SIG-M5 treated with dmso at 0.1 percent for 504 hours (cell line): Measurements from ENCODE around the gene PTPRN2.
"Not testable (repeated sequence)": the region's sequence is repeated elsewhere in the genome, so short reads cannot be mapped to it uniquely, and the experiment has no call there.

ENCODE experiments used
- DNase-seq: peaks from one replicate; lab custom pipeline; 2025; ENCODE audit not compliant: unreplicated experiment; lab: John Stamatoyannopoulos, UW

Gene PTPRN2

GRCh38 chr7:157739650-157740049 lies 848.0 kb downstream of the PTPRN2 start:
- DNase-seq: no peak

DNA sequence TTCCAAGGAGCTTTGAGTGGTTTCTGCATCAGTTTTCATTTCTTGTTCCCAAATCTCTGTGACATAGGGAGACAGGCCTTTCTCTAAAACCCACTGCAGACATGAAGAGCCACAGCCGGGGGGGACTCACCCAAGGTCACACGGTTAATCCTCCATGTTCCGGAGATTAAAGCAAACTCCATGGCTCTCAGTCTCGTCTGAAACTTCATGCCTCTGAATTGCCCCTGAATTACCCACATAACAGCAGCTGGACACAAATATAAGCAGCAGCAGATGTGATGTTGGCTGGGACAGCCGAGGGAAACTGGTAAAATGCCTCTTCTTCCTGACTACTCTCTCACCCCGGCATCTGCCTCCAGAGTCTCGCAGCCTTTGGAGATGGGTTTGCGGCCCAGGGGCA lies 848.6 kb downstream of the PTPRN2 start:
- DNase-seq: no peak

DNA sequence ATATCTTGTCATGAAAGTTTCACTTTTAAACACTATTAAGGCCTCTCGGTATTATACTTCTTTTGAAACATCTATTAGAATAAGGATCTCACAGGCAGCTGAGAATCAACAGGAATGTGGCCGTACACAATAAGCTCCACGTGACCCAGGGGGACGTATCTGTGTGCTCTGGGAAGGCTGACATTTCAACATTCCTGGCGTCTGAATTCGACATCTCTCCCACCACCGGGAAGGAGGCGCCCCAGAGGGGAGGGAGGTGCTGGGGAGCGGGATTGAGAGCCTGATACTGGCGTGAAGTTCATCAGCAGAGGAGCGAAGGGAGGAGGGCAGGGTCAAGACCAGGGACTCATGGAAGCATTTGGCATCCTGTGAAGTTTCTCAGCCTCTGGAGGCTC lies 849.6 kb downstream of the PTPRN2 start:
- no peak for DNase-seq

DNA sequence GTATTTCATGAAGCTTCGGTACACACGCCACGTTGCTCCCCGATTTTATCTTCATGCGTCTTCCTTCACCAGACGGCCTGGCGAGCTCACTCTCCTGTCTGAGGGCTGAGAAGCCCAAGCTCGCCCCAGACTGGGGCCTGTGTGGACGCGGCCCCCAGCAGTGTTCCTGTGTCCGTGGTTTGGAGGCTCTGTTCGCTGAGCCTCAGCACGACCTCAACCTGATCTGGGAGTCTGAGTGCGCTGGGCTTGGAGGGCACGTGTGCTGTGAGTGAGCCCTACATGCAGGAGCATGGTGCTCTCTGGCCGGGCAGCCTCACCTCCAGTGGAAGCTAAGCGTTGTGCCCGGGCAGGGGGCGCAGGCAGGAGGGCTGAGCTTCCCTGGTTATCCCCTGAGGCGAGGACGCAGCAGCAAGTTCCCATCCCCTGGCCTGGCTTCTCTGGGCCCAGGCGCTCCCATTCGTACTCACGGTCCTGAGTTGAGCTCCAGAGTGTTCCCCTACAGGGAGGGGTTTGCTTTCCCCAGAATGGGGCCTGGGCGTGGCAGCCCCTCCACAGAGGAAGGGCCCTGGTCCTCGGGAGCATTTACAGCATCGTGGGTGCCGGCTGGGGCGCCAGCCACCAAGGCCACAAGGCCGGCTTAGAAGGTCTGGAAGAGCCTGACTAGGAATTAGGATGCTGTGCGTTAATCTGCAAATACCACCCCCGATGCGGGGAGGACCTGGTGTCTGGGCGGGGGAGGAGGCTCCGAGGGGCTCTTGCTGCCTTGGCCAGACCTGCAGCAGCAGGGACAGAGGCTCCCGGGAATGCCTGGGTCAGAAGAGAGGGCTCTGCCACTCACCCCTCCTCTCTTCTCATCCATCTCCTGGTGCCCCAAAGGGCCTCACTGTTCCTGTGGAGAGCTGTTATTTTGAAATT lies 850.2 kb downstream of the PTPRN2 start:
- DNase-seq: no peak

GRCh38 chr7:157736341-157736740 lies 851.3 kb downstream of the PTPRN2 start:
- no peak for DNase-seq

GRCh38 chr7:157735826-157736225 lies 851.8 kb downstream of the PTPRN2 start:
- DNase-seq: no peak

DNA sequence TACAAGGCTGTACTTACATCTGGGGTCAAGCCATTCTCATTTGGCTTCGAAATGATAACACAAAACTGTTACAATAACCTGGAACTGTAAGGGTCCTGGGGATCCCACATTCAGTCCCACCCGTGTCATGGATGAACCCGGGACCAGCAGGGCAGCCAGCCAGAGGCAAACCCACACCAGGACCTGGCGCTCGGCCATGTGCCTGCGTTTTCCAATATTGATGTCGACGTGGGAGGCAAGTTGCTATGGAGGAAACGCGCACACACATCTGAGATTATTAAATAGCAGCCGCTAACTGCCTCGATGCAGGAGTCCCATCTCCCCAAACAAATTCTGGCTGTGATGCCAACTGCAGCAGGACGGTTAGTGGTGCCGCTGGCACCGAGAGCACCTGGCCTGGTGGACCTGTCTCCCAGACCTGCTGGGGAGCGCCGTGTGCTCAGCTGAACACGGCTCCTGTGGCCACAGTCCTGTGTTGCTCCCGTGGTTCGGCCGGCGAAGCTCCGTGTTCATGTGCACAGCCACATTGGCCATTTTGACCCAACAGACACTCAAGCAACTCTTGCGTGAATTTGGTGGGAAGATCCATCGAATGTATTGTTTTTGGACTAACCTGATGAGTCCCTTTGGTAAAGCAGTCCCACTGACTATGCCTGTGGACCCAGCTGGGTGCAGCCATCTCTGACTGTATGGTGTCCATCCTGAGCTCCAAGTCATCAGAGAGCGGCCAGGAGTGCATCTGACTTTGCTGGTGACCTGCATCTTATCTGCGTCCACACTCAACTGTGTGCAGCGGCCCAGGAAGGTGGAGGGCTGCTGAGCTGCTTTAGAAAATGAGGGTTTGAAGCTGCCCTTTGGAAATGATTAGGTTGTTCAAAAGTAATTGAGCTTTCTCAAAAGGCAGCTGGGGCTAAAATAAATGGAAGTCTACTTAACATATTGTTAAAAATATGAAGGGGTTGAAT lies 852.7 kb downstream of the PTPRN2 start:
- DNase-seq: no peak

GRCh38 chr7:157733760-157734395 lies 853.7 kb downstream of the PTPRN2 start:
- DNase-seq: not testable (repeated sequence)

DNA sequence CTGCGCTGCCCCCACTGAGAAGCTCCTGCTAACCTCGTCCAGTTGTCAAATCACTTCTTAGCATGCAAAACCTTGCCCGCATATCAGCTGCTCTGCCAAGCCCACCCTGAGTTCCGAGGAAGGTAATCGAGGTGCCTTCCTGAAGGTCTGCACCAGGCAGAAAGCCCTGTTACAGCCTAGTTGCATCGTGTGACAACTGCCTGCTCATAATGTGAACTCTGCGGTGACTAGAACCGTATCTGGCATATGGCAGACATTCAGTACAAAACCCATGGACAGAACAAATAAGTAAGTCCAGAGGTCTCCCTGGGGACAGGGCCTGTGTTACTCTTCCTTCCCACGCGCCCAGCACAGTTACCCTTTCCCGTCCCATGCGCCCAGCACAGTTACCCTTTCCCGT lies 856.5 kb downstream of the PTPRN2 start:
- no peak for DNase-seq

GRCh38 chr7:157730614-157731013 lies 857.0 kb downstream of the PTPRN2 start:
- no peak for DNase-seq

- DNase-seq: no peak
Observed at GRCh38 chr7:157729566-157729965, 858.1 kb downstream of the PTPRN2 start.

GRCh38 chr7:157727964-157728615 lies 859.5 kb downstream of the PTPRN2 start:
- no peak for DNase-seq

DNA sequence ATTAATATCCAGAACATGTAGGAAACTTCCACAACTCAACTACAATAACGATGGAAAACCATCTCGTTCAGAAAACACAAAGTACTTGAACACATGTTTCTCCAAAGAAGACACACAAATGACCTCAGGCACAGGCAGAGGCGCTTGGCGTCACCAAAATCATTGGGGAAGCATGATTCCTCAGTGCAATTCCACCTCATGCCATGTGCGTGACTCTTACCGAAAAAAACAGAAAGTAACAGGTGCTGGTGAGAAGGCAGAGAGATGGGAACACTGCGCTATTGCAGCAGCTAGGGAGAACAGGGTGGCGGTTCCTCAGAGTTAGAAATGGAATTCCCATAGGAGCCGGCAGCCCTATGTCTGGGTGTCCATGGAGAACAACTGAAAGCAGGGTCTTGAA lies 860.9 kb downstream of the PTPRN2 start:
- DNase-seq: no peak

GRCh38 chr7:157725312-157725711 lies 862.3 kb downstream of the PTPRN2 start:
- DNase-seq: not testable (repeated sequence)

GRCh38 chr7:157723205-157723604 lies 864.4 kb downstream of the PTPRN2 start:
- DNase-seq: no peak

DNA sequence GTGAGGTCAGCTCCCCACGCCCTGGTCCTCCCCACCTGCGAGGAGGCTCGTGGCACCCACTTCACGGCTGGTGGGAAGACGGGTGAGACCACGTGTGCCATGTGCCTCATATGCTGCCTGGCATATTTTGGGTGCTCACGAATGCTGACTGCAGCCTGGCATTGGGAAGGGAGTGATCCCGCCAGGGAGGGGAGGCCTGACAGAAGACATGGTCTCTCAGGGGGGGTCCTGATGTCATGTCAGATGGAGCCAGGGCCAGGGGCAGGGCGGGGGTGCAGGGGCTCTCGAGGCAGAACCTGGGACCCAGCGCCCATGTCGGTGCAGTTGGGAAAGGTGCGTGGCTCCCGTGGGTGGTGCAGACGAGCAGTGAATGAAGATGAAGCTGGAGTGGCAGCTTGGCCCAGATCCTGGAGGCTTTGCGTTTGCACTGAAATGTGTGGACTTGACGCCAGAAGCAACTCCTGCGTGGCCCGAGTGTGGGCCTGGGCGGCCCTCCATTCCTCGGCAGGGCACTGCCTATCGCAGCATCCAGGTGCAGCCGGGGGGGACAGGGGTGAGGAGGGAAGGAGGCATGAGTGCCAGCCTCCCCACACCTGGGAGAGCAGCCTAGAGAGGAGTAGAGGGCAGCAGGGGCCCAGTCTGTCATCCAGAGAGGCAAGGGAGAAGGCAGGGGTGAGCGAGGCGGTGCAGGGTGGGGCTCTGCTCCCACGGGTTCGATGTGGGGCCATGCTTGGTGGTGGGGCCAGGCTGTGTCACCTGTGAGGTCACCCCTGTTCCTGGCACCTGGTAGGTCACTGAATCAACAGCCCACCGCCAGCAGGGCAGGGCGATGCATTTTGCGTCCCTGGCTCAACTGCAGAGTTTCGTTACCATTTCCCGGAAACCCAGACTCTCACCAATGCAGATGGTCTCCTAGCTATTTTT lies 865.2 kb downstream of the PTPRN2 start:
- DNase-seq: no peak

- no peak for DNase-seq
Observed at GRCh38 chr7:157721468-157722136, 866.0 kb downstream of the PTPRN2 start.

- DNase-seq: no peak
Observed at GRCh38 chr7:157719705-157720655, 867.6 kb downstream of the PTPRN2 start.
